ENCODE data around the gene ASB18. TPM values are rescaled to one million over a fixed set of nuclear protein-coding genes. Genes with fewer than 3 reads are reported as not detected.

The ASB18 gene
- total RNA-seq, 4 donors from 2014 or later, result not detected

- DNase-seq, result no peak
- WGBS, 2 donors (ENCODE audit: low coverage in 1 of 2), result 20% methylated on average over 7 to 21 of the region's 21 CpGs
Observed at GRCh38 chr2:236170590-236171165, 93.5 kb downstream of the ASB18 start.

DNA sequence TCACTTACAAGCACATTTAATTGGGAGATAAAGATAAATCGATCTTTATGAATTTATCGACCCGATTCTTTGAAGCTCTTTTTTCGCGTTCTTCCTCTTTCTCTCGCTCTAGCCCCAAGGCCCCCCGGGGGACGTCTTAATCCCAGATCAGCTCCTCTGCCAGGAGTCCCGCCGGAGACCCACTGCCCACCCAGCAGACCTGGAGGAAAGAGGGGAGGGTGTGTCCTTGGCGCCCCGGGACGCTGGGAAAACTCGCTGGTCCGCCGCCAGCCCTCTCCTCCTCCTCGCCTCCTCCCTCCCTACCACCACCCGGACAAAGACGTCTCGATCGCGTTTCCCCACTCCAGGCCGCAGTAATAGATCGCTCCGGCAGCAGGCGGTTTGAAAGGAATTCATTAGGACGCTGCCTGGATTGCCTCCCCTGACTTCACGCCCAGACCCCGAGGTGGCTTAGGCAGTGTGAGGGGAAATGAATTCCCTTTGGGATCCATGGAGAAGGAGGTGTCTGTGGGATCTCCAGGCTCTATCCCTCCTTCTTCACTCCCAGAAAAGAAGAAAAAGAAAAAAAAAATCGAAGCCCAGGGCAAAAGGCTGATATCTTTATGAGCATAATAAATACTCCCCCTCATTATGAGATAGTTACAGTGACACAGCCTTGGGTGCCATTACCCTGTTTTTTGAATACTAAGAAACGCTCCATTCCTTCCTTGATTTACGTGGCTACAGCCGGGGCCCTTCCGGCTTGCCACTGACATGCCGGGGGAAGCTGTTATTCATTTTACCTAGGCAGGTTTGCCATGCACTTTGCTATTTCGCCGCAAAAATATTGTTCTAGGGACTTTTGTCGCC is 94.2 kb downstream of the ASB18 start:
- Histone ChIP-seq H3K4me1 (peaks cover 0 to 72% (median 47%) of the 10 kb centered on the region in 4 donors), H3K9me3 (no peaks in the 10 kb centered on the region), H3K4me3 (no peak overlapping the region), H3K27ac (no peak overlapping the region), H3K36me3 (no peaks in the 10 kb centered on the region), H3K27me3 (peaks cover 100% of the 10 kb centered on the region)
- DNase-seq, result no peak
- TF ChIP-seq POLR2AphosphoS5 (IDR thresholded peaks at IDR 0.05), result no peak
- no peak for TF ChIP-seq EP300 (IDR thresholded peaks at IDR 0.05; ENCODE audit: low read depth)
- TF ChIP-seq CTCF (IDR thresholded peaks at IDR 0.05), result no peak
- TF ChIP-seq POLR2A (IDR thresholded peaks at IDR 0.05), result no peak
- intact Hi-C loops (cut with DNase I; ENCODE audit: low total_unique reads), result loop anchor here (5.0 kb wide), 1 partner anchor 383 kb away; no protein-coding TSS in a partner anchor
- in situ Hi-C loops (cut with MboI; ENCODE audit: low pct_ligation_motif_present in 1 of 4, low pct_unique_long_range_greater_than_20kb in 1 of 4, low sequenced_read_pairs in 3 of 4), result loop anchor here in 1 of 4 donors (10.0 kb wide), 1 partner anchor 395 kb away; no protein-coding TSS in a partner anchor
- whole genome bisulfite sequencing, 2 donors (ENCODE audit: low coverage in 1 of 2), result 11 to 12% methylated on average over 8 to 38 of the region's 38 CpGs

More at GRCh38 chr2:236170590-236171165, 93.5 kb downstream of the ASB18 start:
- peaks cover 0 to 69% (median 45%) of the 10 kb centered on the region in 4 donors for H3K4me1 ChIP-seq
- in situ Hi-C loops (cut with MboI; ENCODE audit: low pct_ligation_motif_present in 1 of 4, low pct_unique_long_range_greater_than_20kb in 1 of 4, low sequenced_read_pairs in 3 of 4) (loop anchor here in 1 of 4 donors (10.0 kb wide), 1 partner anchor 396 kb away; no protein-coding TSS in a partner anchor), intact Hi-C loops (cut with DNase I; ENCODE audit: low total_unique reads) (loop anchor here (5.0 kb wide), 1 partner anchor 383 kb away; no protein-coding TSS in a partner anchor)
- no peak overlapping the region for H3K27ac ChIP-seq
- no peaks in the 10 kb centered on the region for H3K36me3 ChIP-seq
- H3K9me3 ChIP-seq, result no peaks in the 10 kb centered on the region
- TF ChIP-seq POLR2A (IDR thresholded peaks at IDR 0.05) (no peak), POLR2AphosphoS5 (IDR thresholded peaks at IDR 0.05) (no peak), EP300 (IDR thresholded peaks at IDR 0.05; ENCODE audit: low read depth) (no peak), CTCF (IDR thresholded peaks at IDR 0.05) (no peak)
- H3K4me3 ChIP-seq, result no peak overlapping the region
- peaks cover 100% of the 10 kb centered on the region for H3K27me3 ChIP-seq

DNA sequence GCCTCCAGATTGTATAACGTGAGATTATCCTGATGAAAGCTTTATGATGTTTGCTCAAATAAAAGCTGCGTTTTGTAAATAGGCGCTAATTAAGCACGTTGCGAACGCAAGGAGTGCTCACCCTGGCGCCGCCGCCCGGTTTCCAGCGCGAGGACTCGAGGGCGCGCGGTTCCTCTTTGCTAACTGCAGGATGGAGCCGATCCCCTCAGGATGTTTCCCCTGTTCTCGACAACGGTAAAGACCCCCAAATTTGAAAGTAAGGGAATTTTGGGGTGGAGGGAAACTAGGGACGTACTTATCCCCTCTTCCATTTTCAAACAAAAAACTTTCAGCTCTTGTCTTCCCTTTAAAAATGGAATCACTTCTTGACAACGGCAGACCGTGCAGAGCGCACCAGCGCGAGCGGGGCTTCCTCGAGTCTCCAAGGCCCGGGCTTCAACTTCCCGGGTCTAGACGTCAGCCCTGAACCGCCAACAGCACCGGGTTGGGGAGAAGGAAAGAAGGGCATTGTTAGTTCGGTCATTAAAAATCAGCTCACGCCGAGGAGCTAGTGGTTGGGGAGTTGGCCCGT is 95.0 kb downstream of the ASB18 start:
- Histone ChIP-seq H3K27ac (no peak overlapping the region), H3K4me3 (no peak overlapping the region), H3K36me3 (no peaks in the 10 kb centered on the region), H3K9me3 (no peaks in the 10 kb centered on the region), H3K27me3 (peaks cover 100% of the 10 kb centered on the region), H3K4me1 (peaks cover 6 to 77% (median 54%) of the 10 kb centered on the region in 4 donors)
- no peak for DNase-seq
- intact Hi-C loops (cut with DNase I; ENCODE audit: low total_unique reads), result no loop called here
- TF ChIP-seq POLR2AphosphoS5 (IDR thresholded peaks at IDR 0.05), result no peak
- no peak for TF ChIP-seq POLR2A (IDR thresholded peaks at IDR 0.05)
- TF ChIP-seq EP300 (IDR thresholded peaks at IDR 0.05; ENCODE audit: low read depth), result no peak
- no peak for TF ChIP-seq CTCF (IDR thresholded peaks at IDR 0.05)
- in situ Hi-C loops (cut with MboI; ENCODE audit: low pct_ligation_motif_present in 1 of 4, low pct_unique_long_range_greater_than_20kb in 1 of 4, low sequenced_read_pairs in 3 of 4), result no loop called here
- 10 to 16% methylated on average over 13 to 36 of the region's 36 CpGs for WGBS, 2 donors (ENCODE audit: low coverage in 1 of 2)

All from transverse colon (tissue), 4 donors.